ENCODE results near the gene ITSN1.

Gene ITSN1

DNA sequence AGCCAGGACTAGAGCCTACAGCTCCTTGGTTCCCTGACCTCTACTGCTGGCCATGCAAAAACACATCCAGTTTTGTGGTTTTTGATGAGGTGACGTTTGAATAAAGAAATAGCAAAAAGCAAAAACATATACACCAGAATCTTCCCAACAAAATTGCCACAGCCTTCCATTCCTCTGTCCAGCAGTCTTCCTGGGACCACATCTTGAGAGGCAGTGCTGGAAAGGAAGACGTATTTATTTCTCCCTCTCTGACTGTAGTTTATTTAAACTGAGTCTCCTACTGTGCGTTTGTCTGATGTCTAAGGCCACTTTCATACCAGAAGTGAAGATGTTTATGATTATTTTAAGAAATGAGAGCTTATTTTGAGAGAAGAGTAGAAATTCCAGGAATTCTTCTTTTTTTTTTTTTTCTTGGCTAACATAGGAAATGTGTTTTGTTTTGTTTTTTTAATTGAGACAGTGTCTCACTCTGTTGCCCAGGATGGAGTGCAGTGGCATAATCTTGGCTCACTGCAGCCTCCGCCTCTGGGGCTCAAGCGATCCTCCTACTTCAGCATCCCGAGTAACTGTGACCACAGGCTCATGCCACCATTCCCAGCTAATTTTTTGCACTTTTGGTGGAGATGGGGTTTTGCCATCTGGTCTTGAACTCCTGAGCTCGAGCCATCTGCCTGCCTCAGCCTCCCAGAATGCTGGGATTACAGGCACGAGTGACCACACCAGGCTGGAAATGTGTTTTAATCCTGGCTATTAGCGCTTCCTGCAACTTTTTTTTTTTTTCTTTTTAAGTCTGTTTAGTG lies 118.5 kb downstream of the ITSN1 start:
- no peak for TF ChIP-seq TAF1 (IDR thresholded peaks at IDR 0.05; ENCODE audit: borderline replicate concordance, insufficient read depth, low read length)
- no peak for TF ChIP-seq POLR2AphosphoS5 (IDR thresholded peaks at IDR 0.05; ENCODE audit: low read depth, low read length)
- TF ChIP-seq FOXP2 (optimal IDR thresholded peaks at IDR 0.05; ENCODE audit: borderline replicate concordance, extremely low read depth, extremely low read length, insufficient read depth), result no peak
- no peak for TF ChIP-seq SIN3A (IDR thresholded peaks at IDR 0.05; ENCODE audit: borderline replicate concordance, insufficient read depth, low read length)
- TF ChIP-seq, protein P1, sequence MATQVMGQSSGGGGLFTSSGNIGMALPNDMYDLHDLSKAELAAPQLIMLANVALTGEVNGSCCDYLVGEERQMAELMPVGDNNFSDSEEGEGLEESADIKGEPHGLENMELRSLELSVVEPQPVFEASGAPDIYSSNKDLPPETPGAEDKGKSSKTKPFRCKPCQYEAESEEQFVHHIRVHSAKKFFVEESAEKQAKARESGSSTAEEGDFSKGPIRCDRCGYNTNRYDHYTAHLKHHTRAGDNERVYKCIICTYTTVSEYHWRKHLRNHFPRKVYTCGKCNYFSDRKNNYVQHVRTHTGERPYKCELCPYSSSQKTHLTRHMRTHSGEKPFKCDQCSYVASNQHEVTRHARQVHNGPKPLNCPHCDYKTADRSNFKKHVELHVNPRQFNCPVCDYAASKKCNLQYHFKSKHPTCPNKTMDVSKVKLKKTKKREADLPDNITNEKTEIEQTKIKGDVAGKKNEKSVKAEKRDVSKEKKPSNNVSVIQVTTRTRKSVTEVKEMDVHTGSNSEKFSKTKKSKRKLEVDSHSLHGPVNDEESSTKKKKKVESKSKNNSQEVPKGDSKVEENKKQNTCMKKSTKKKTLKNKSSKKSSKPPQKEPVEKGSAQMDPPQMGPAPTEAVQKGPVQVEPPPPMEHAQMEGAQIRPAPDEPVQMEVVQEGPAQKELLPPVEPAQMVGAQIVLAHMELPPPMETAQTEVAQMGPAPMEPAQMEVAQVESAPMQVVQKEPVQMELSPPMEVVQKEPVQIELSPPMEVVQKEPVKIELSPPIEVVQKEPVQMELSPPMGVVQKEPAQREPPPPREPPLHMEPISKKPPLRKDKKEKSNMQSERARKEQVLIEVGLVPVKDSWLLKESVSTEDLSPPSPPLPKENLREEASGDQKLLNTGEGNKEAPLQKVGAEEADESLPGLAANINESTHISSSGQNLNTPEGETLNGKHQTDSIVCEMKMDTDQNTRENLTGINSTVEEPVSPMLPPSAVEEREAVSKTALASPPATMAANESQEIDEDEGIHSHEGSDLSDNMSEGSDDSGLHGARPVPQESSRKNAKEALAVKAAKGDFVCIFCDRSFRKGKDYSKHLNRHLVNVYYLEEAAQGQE (IDR thresholded peaks at IDR 0.05; ENCODE audit: insufficient read depth in 1 of 2, low read depth in 2 of 2, low read length in 2 of 2), result peak; percentile 33 to 78; a peak in 2 of 4 replicates

DNA sequence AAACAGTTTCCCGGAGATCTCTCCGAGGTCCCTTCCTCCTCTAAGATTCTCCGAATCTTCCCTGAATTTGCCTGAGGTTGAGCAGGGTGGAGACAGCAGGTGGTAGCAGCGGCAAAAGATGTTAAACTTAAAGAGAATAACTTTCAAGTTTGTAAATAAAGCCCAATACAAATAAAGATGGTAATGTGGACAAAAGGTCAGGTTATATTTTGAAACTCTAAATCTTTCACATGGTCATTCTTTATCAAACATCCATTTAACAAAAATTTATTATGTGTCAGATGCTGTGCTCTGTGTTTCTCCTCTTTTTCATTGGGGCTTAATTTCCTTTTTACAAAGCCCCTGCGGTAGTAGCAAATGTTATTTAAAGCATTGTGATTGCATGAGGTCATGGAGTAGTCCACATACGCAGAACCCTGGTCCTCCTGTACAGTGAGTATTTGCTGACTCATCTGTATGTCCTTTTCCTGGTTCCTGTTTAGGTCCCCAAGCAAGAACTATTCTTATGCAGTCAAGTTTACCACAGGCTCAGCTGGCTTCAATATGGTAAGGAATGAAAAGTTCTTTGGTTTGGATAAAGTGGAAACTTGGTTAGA lies 119.2 kb downstream of the ITSN1 start:
- TF ChIP-seq TAF1 (IDR thresholded peaks at IDR 0.05; ENCODE audit: borderline replicate concordance, insufficient read depth, low read length) (peak; percentile 16; the same call in 1 of the 2 replicates), POLR2AphosphoS5 (IDR thresholded peaks at IDR 0.05; ENCODE audit: low read depth, low read length) (no peak), SIN3A (IDR thresholded peaks at IDR 0.05; ENCODE audit: borderline replicate concordance, insufficient read depth, low read length) (no peak), FOXP2 (optimal IDR thresholded peaks at IDR 0.05; ENCODE audit: borderline replicate concordance, extremely low read depth, extremely low read length, insufficient read depth) (no peak)
- TF ChIP-seq, protein P1 (IDR thresholded peaks at IDR 0.05; ENCODE audit: insufficient read depth in 1 of 2, low read depth in 2 of 2, low read length in 2 of 2), result peak in 1 of 2 experiments; percentile 7; a peak in 1 of 4 replicates

DNA sequence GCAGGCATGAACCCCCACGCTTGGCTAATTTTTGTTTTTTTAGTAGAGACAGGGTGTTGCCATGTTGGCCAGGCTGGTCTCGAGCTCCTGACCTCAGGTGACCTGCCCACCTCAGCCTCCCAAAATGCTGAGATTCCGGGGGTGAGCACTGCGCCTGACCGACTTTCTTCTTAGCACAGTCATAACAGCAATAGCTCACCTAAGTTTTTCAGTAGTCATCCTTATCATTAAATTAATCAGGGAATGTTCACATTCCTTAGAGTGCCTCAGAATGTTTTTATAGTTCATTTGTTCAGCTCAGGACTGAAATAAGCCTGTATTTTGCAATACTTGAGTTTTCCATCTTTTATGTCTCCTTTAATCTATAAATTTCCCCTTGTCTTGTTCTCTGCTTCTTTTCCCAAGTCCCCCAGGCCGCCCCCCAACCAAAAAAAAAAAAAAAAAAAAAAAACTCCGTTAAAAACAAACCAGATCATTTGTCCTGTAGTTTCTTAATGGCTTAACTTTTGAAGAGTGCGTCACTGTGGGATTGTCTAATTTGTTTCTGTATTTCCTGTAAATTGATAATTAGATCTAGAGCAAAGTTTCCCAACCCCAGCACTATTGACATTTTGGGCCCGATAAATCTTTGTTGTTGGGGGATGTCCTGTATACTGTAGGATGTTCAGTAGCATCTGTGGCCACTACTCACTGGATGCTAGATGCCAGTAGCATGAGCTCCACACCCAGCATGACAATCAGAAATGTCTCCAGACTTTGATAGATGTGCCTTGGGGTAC lies 120.7 kb downstream of the ITSN1 start:
- no peak for TF ChIP-seq FOXP2 (optimal IDR thresholded peaks at IDR 0.05; ENCODE audit: borderline replicate concordance, extremely low read depth, extremely low read length, insufficient read depth)
- TF ChIP-seq TAF1 (IDR thresholded peaks at IDR 0.05; ENCODE audit: borderline replicate concordance, insufficient read depth, low read length), result no peak
- TF ChIP-seq, protein P1 (IDR thresholded peaks at IDR 0.05; ENCODE audit: insufficient read depth in 1 of 2, low read depth in 2 of 2, low read length in 2 of 2), result no peak

DNA sequence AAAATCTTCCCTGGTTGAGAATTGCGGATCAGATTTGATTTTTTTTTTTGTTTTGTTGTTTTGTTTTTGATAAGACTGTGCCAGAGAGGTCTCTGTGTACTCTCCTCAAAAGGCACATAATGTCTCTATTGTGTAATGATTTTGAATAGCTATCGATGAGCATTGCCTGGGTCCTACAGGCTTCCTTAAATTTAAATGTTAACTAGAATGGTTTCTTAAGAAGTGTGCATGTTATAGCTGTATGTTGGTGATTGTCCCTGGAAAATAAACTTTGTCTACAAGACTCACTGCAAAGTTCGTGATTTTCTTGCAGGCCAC lies 121.2 kb downstream of the ITSN1 start:
- no peak for TF ChIP-seq POLR2AphosphoS5 (IDR thresholded peaks at IDR 0.05; ENCODE audit: low read depth, low read length)
- no peak for TF ChIP-seq SIN3A (IDR thresholded peaks at IDR 0.05; ENCODE audit: borderline replicate concordance, insufficient read depth, low read length)
- TF ChIP-seq, protein P1 (IDR thresholded peaks at IDR 0.05; ENCODE audit: insufficient read depth in 1 of 2, low read depth in 2 of 2, low read length in 2 of 2), result no peak
- no peak for TF ChIP-seq FOXP2 (optimal IDR thresholded peaks at IDR 0.05; ENCODE audit: borderline replicate concordance, extremely low read depth, extremely low read length, insufficient read depth)
- no peak for TF ChIP-seq TAF1 (IDR thresholded peaks at IDR 0.05; ENCODE audit: borderline replicate concordance, insufficient read depth, low read length)

Data from PFSK-1 (cell line).